CD4-positive, alpha-beta T cell treated with Interleukin-17A for 4 hours (primary cell): Measurements from ENCODE around the gene TIMM21.

Experiments used
- DNase-seq: peaks from one replicate; pipeline ENCODE4 v3.0.0-alpha.2; 2020; ENCODE audit warnings: mixed read lengths

TIMM21 gene

GRCh38 chr18:74148543-74149070 is 284 bp downstream of the TIMM21 start:
- DNase-seq: no peak

GRCh38 chr18:74149878-74150277 is 1.6 kb downstream of the TIMM21 start:
- DNase-seq: no peak

GRCh38 chr18:74152270-74152669 is 3.9 kb downstream of the TIMM21 start:
- DNase-seq: no peak

GRCh38 chr18:74152857-74153256 is 4.5 kb downstream of the TIMM21 start:
- no peak for DNase-seq

GRCh38 chr18:74153377-74153776 is 5.1 kb downstream of the TIMM21 start:
- no peak for DNase-seq

- DNase-seq: no peak
Observed at GRCh38 chr18:74153793-74154192, 5.5 kb downstream of the TIMM21 start.

GRCh38 chr18:74154716-74155115 is 6.4 kb downstream of the TIMM21 start:
- DNase-seq: no peak

- no peak for DNase-seq
Observed at GRCh38 chr18:74155276-74155675, 7.0 kb downstream of the TIMM21 start.

GRCh38 chr18:74163019-74163660 is 14.8 kb downstream of the TIMM21 start:
- DNase-seq: no peak

- no peak for DNase-seq
Observed at GRCh38 chr18:74166386-74166785, 18.1 kb downstream of the TIMM21 start.

- DNase-seq: no peak
Observed at GRCh38 chr18:74171910-74172606, 23.7 kb downstream of the TIMM21 start.

- no peak for DNase-seq
Observed at GRCh38 chr18:74172697-74173433, 24.5 kb downstream of the TIMM21 start.

- DNase-seq: no peak
Observed at GRCh38 chr18:74173434-74173750, 25.1 kb downstream of the TIMM21 start.

- no peak for DNase-seq
Observed at GRCh38 chr18:74175658-74176057, 27.3 kb downstream of the TIMM21 start.

- no peak for DNase-seq
Observed at GRCh38 chr18:74178884-74179283, 30.6 kb downstream of the TIMM21 start.

- no peak for DNase-seq
Observed at GRCh38 chr18:74179623-74180199, 31.4 kb downstream of the TIMM21 start.

GRCh38 chr18:74182335-74182734 is 34.0 kb downstream of the TIMM21 start:
- no peak for DNase-seq

- DNase-seq: no peak
Observed at GRCh38 chr18:74183130-74183529, 34.8 kb downstream of the TIMM21 start.

- no peak for DNase-seq
Observed at GRCh38 chr18:74184875-74185274, 36.6 kb downstream of the TIMM21 start.

GRCh38 chr18:74185860-74186259 is 37.5 kb downstream of the TIMM21 start:
- DNase-seq: no peak

- DNase-seq: no peak
Observed at GRCh38 chr18:74186661-74187060, 38.3 kb downstream of the TIMM21 start.

- DNase-seq: no peak
Observed at GRCh38 chr18:74190086-74190485, 41.8 kb downstream of the TIMM21 start.

GRCh38 chr18:74191577-74191976 is 43.3 kb downstream of the TIMM21 start:
- DNase-seq: no peak

GRCh38 chr18:74194691-74195090 is 46.4 kb downstream of the TIMM21 start:
- DNase-seq: no peak
